RWPE2 (cell line): ENCODE measurements around the gene MYO1G.

Experiments
- ATAC-seq: fragments of 200-7000 bp; cut with Tn5 transposase; 3 replicates; pipeline ENCODE4 v1.9.1; 2021; ENCODE audit warnings: low read depth
- DNase-seq: peaks from one replicate; pipeline ENCODE4 v3.0.0-alpha.2; 2020; ENCODE audit warnings: low spot score
- H3K27ac ChIP-seq: fragments of 450-650 bp; 2 replicates; pipeline ENCODE4 v1.5.1; 2017; ENCODE audit warnings: mild to moderate bottlenecking; ENCODE audit not compliant: poor library complexity, severe bottlenecking
- H3K27me3 ChIP-seq: fragments of 250-450 bp; sonication (Bioruptor Pico); 2 replicates; pipeline ENCODE4 v1.5.1; 2021; ENCODE audit warnings: mild to moderate bottlenecking, moderate library complexity; ENCODE audit not compliant: insufficient read depth, poor library complexity, severe bottlenecking
- H3K36me3 ChIP-seq: fragments of 250-450 bp; sonication (Bioruptor Pico); 2 replicates; pipeline ENCODE4 v1.5.1; 2020; ENCODE audit warnings: low read depth, mild to moderate bottlenecking, moderate library complexity
- H3K4me1 ChIP-seq: fragments of 250-450 bp; sonication (Bioruptor Pico); 2 replicates; pipeline ENCODE4 v1.5.1; 2021; ENCODE audit warnings: mild to moderate bottlenecking, moderate library complexity; ENCODE audit not compliant: insufficient read depth, poor library complexity, severe bottlenecking
- H3K4me3 ChIP-seq: fragments of 250-450 bp; sonication (Bioruptor Pico); 2 replicates; pipeline ENCODE4 v1.5.1; 2021; ENCODE audit warnings: mild to moderate bottlenecking, moderate library complexity; ENCODE audit not compliant: severe bottlenecking
- H3K9me3 ChIP-seq: fragments of 250-450 bp; sonication (Bioruptor Pico); 2 replicates; pipeline ENCODE4 v1.5.1; 2021; ENCODE audit warnings: mild to moderate bottlenecking, moderate library complexity; ENCODE audit not compliant: severe bottlenecking
- CTCF ChIP-seq: fragments of 450-650 bp; IDR thresholded peaks from one replicate; pipeline ENCODE4 v1.5.1; 2017; ENCODE audit warnings: mild to moderate bottlenecking, moderate library complexity; ENCODE audit not compliant: poor library complexity, severe bottlenecking

The MYO1G gene

GRCh38 chr7:44982970-44983369 is 4.2 kb upstream of the MYO1G start:
- Histone ChIP-seq H3K27me3 (no peaks in the 10 kb centered on the region), H3K36me3 (peaks cover 46% of the 10 kb centered on the region), H3K4me1 (peaks cover 22% of the 10 kb centered on the region), H3K4me3 (no peak overlapping the region), H3K27ac (no peak overlapping the region), H3K9me3 (no peaks in the 10 kb centered on the region)
- ATAC-seq (no peak), DNase-seq (no peak)
- no peak for TF ChIP-seq CTCF

- no peak for TF ChIP-seq CTCF
- Histone ChIP-seq H3K4me3 (no peak overlapping the region), H3K27ac (no peak overlapping the region), H3K36me3 (peaks cover 46% of the 10 kb centered on the region), H3K4me1 (peaks cover 25% of the 10 kb centered on the region), H3K27me3 (no peaks in the 10 kb centered on the region), H3K9me3 (no peaks in the 10 kb centered on the region)
- DNase-seq (no peak), ATAC-seq (no peak)
Measured at GRCh38 chr7:44982535-44982923, 3.7 kb upstream of the MYO1G start.

GRCh38 chr7:44981035-44981706 is 2.4 kb upstream of the MYO1G start:
- no peak for TF ChIP-seq CTCF
- H3K27me3 ChIP-seq, result no peaks in the 10 kb centered on the region
- peaks cover 23% of the 10 kb centered on the region for H3K4me1 ChIP-seq
- no peak overlapping the region for H3K4me3 ChIP-seq
- peak; percentile 4; the same call in 1 of the 3 replicates for ATAC-seq
- H3K9me3 ChIP-seq, result no peaks in the 10 kb centered on the region
- no peak for DNase-seq
- peaks cover 46% of the 10 kb centered on the region for H3K36me3 ChIP-seq
- peak overlapping the region; percentile 63 for H3K27ac ChIP-seq

GRCh38 chr7:44980393-44981034 is 1.7 kb upstream of the MYO1G start:
- no peak for ATAC-seq
- no peak for TF ChIP-seq CTCF
- DNase-seq, result no peak
- Histone ChIP-seq H3K9me3 (no peaks in the 10 kb centered on the region), H3K27me3 (no peaks in the 10 kb centered on the region), H3K27ac (peak overlapping the region; percentile 63), H3K4me3 (no peak overlapping the region), H3K36me3 (peaks cover 40% of the 10 kb centered on the region), H3K4me1 (peaks cover 23% of the 10 kb centered on the region)
